ENCODE data around the gene HSD17B2.
"Not testable (repeated sequence)": the region's sequence is repeated elsewhere in the genome, so short reads cannot be mapped to it uniquely, and the experiment has no call there.

The HSD17B2 gene

DNA sequence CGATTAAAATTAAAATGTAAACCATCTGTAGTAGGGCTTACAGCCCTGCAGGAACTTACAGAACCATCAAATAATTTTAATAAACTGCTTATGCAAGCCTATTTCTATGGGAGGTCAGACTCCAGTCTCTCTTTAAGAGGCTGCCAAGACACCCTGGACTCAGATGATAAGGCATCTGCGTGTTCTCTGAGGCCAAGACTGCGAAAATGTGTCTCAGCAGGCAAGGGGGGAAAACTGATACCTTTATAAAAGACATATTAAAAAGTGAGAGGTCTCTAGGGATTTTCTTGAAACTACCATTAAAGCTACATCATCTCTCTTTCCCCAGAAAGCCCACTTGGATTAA is 102.7 kb downstream of the HSD17B2 start:
- no peak for DNase-seq (ENCODE audit: low read depth, low spot score)
- Histone ChIP-seq H3K4me3 (no peak overlapping the region), H3K36me3 (ENCODE audit: insufficient read depth, low read length) (no peaks in the 10 kb centered on the region; the same call in 1 of the 2 replicates), H3K9ac (ENCODE audit: insufficient read length) (no peak overlapping the region), H3K27ac (peak overlapping the region; percentile 42; the same call in 1 of the 2 replicates), H3K9me3 (ENCODE audit: low read depth, low read length) (no peaks in the 10 kb centered on the region)
- TF ChIP-seq POLR2AphosphoS5 (IDR thresholded peaks at IDR 0.05; ENCODE audit: borderline replicate concordance, low read depth, low read length) (no peak), EZH2 (IDR thresholded peaks at IDR 0.05) (no peak), FOXP2 (optimal IDR thresholded peaks at IDR 0.05; ENCODE audit: control extremely low read depth, extremely low read length, insufficient read depth) (no peak)

DNA sequence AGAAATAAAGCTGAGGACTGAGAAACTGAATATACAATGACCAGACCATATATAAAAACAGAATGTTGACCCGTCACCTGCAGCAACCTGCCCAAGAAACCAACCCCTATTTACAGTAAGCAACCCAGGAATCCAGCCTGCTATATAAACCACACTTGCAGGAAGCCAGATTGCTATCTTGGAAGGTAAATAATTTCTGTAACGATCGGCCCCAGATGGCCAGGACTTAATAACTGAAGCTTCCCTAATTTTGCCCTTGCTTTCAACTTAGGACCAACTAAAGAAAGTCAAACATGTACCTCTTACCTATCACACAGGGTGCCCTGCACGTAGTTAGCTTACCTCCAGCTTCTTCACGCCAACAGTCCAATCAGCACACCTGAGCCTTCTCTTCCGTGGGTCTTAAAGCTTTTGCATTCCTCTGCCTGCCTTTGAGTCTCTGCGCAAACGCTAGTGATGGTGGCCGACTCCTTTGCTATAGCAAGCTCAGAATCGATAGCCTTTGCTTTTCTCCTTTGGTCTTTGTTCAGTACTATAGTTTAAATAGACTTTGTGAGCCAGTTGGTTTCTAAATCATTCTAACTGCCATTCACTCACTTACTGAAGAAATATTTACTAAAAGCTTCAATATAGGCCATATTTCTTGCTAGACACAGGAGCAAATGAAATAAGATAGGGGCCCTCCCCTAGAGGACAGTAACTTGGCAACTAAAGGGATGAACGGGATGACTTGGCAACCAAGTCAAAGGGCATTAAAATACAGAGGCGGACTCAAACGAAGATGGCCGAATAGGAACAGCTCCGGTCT is 103.6 kb downstream of the HSD17B2 start:
- H3K27ac ChIP-seq: 0 out of 2 replicates have a peak overlapping the region, but pooled peaks have one; percentile 42
- TF ChIP-seq POLR2AphosphoS5 (IDR thresholded peaks at IDR 0.05; ENCODE audit: borderline replicate concordance, low read depth, low read length): no peak
- TF ChIP-seq FOXP2 (optimal IDR thresholded peaks at IDR 0.05; ENCODE audit: control extremely low read depth, extremely low read length, insufficient read depth): no peak
- no peak for TF ChIP-seq EZH2 (IDR thresholded peaks at IDR 0.05)

DNA sequence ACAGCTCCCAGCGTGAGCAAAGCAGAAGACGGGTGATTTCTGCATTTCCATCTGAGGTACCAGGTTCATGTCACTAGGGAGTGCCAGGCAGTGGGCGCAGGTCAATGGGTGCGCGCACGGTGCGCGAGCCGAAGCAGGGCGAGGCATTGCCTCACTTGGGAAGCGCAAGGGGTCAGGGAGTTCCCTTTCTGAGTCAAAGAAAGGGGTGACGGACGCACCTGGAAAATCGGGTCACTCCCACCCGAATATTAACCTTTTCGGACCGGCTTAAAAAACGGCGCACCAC is 104.2 kb downstream of the HSD17B2 start:
- not testable (repeated sequence) for H3K36me3 ChIP-seq (ENCODE audit: insufficient read depth, low read length); H3K4me3 ChIP-seq; DNase-seq (ENCODE audit: low read depth, low spot score); H3K9me3 ChIP-seq (ENCODE audit: low read depth, low read length); H3K9ac ChIP-seq (ENCODE audit: insufficient read length); H3K27ac ChIP-seq

More for the DNA sequence above, 103.6 kb downstream of the HSD17B2 start:
- no peak for DNase-seq (ENCODE audit: low read depth, low spot score)
- H3K4me3 ChIP-seq: no peak overlapping the region
- H3K36me3 ChIP-seq (ENCODE audit: insufficient read depth, low read length): no peaks in the 10 kb centered on the region; the same call in 1 of the 2 replicates
- H3K9ac ChIP-seq (ENCODE audit: insufficient read length): no peak overlapping the region
- no peaks in the 10 kb centered on the region for H3K9me3 ChIP-seq (ENCODE audit: low read depth, low read length)

DNA sequence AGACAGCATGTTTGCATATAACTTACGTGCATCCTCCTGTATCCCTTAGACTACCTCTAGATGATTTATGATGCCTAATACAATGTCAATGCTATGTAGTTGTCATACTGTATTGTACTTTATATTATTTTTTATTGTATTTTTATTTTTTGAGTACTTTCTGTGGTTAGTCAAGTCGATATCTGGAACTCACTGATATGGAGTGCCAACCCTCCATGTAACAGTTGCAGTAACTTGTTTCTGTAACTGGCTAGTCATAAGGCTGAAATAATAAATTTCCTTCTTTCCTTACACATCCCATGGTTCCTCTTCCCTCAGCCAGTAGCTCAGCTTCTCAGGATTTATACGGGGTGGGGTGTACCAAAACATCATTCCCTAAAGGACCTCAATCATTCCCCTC is 111.5 kb downstream of the HSD17B2 start:
- DNase-seq (ENCODE audit: low read depth, low spot score): no peak
- no peak overlapping the region for H3K4me3 ChIP-seq
- H3K27ac ChIP-seq: no peak overlapping the region
- no peak for TF ChIP-seq FOXP2 (optimal IDR thresholded peaks at IDR 0.05; ENCODE audit: control extremely low read depth, extremely low read length, insufficient read depth)
- no peak for TF ChIP-seq EZH2 (IDR thresholded peaks at IDR 0.05)
- no peak for TF ChIP-seq POLR2AphosphoS5 (IDR thresholded peaks at IDR 0.05; ENCODE audit: borderline replicate concordance, low read depth, low read length)
- H3K9me3 ChIP-seq (ENCODE audit: low read depth, low read length): no peaks in the 10 kb centered on the region
- no peak overlapping the region for H3K9ac ChIP-seq (ENCODE audit: insufficient read length)
- peaks cover 23% of the 10 kb centered on the region for H3K36me3 ChIP-seq (ENCODE audit: insufficient read depth, low read length)

DNA sequence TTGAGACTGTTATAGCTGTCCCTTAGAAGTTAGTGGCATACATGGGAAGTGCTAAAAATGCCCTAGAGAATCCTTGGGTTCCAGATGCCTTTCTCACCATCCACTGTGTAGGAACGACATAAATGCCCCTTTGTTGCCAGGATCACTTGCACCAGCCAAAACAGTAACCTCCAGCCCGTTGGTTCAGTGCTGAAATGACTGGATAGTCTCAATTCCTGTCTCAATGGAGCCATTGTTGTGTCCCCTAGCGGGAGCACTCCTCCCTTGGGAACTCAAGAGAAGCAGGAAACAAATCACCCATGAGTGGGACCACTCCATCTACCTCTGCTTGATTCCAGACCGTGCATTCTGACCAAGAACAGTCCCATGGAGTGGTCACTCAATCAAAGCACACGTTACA is 111.9 kb downstream of the HSD17B2 start:
- DNase-seq (ENCODE audit: low read depth, low spot score): no peak
- Histone ChIP-seq H3K27ac (no peak overlapping the region), H3K36me3 (ENCODE audit: insufficient read depth, low read length) (peaks cover 23% of the 10 kb centered on the region), H3K4me3 (no peak overlapping the region), H3K9me3 (ENCODE audit: low read depth, low read length) (no peaks in the 10 kb centered on the region), H3K9ac (ENCODE audit: insufficient read length) (no peak overlapping the region)
- TF ChIP-seq EZH2 (IDR thresholded peaks at IDR 0.05) (no peak), POLR2AphosphoS5 (IDR thresholded peaks at IDR 0.05; ENCODE audit: borderline replicate concordance, low read depth, low read length) (no peak), FOXP2 (optimal IDR thresholded peaks at IDR 0.05; ENCODE audit: control extremely low read depth, extremely low read length, insufficient read depth) (no peak)

DNA sequence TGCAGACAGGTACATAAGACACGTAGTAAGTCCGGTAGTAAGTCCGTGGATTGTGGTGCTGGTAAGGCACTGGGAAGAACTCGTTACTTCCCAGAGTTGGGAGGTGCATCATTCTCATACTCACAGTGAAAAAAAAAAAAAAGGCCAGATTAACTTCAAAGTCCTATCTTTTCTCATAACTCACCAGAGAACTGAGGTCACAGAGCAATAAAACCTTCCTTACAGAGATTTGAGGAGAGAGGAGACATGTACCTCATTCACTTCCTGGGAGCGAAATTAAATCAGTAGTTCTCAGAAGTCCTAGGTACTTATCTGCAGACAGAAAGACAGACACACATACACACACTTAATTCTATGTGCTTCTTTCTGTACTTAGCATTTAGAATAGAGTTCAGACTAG is 112.5 kb downstream of the HSD17B2 start:
- Histone ChIP-seq H3K9me3 (ENCODE audit: low read depth, low read length) (no peaks in the 10 kb centered on the region), H3K9ac (ENCODE audit: insufficient read length) (no peak overlapping the region), H3K36me3 (ENCODE audit: insufficient read depth, low read length) (peaks cover 23% of the 10 kb centered on the region), H3K4me3 (no peak overlapping the region), H3K27ac (no peak overlapping the region; the same call in 1 of the 2 replicates)
- TF ChIP-seq EZH2 (IDR thresholded peaks at IDR 0.05): no peak
- TF ChIP-seq FOXP2 (optimal IDR thresholded peaks at IDR 0.05; ENCODE audit: control extremely low read depth, extremely low read length, insufficient read depth): no peak
- TF ChIP-seq POLR2AphosphoS5 (IDR thresholded peaks at IDR 0.05; ENCODE audit: borderline replicate concordance, low read depth, low read length): no peak
- DNase-seq (ENCODE audit: low read depth, low spot score): no peak

All from SK-N-MC (cell line).